IMR-90 (cell line): ENCODE measurements around the gene WWC1. TPM values are rescaled to one million over a fixed set of nuclear protein-coding genes. Genes with fewer than 3 reads are reported as not detected.

Experiments
- ATAC-seq: fragments of 200-7000 bp; cut with Tn5 transposase; 2 replicates; pipeline ENCODE4 v1.9.1; 2020; ENCODE audit warnings: low read depth, mild to moderate bottlenecking, moderate library complexity
- BruUV-seq: library from RNA; stranded (reverse); fragments of 400-500 nt; replicated peaks from 2 replicates; lab custom pipeline; 2021; lab: Mats Ljungman, UMichigan
- CTCF ChIA-PET: fragments of 300-600 bp; formaldehyde crosslinking; extraction: SDS; loops from one replicate; lab custom pipeline; 2021; ENCODE audit warnings: antibody characterized with exemption; lab: Yijun Ruan, JAX
- POLR2A ChIA-PET: fragments of 300-600 bp; sonication (Branson Sonifier 250); formaldehyde crosslinking; loops from one replicate; lab custom pipeline; 2022; ENCODE audit warnings: antibody characterized with exemption; ENCODE audit not compliant: unreplicated experiment; lab: Charles Lee
- DNase-seq: peaks from one replicate; pipeline ENCODE4 v3.0.0; 2013
- H2AFZ ChIP-seq: replicated peaks from 2 replicates; pipeline ENCODE3; 2013; ENCODE audit warnings: low read length, mild to moderate bottlenecking; ENCODE audit not compliant: poor library complexity
- H2AK5ac ChIP-seq: 2 replicates; pipeline ENCODE4 v1.6.1; 2013; ENCODE audit warnings: low read depth, low read length, inconsistent platforms
- H2AK9ac ChIP-seq: replicated peaks from 2 replicates; pipeline ENCODE3; 2013; ENCODE audit warnings: mild to moderate bottlenecking, low read depth, low read length, moderate library complexity; ENCODE audit not compliant: poor library complexity
- H2BK120ac ChIP-seq: 2 replicates; pipeline ENCODE4 v1.6.1; 2013; ENCODE audit warnings: low read depth, low read length, inconsistent platforms
- H2BK15ac ChIP-seq: 3 replicates; pipeline ENCODE4 v1.6.1; 2013; ENCODE audit warnings: low read depth, low read length, inconsistent platforms
- H2BK20ac ChIP-seq: 2 replicates; pipeline ENCODE4 v1.6.1; 2013; ENCODE audit warnings: low read depth, mild to moderate bottlenecking, inconsistent platforms, low read length, moderate library complexity
- H2BK5ac ChIP-seq: 2 replicates; pipeline ENCODE4 v1.6.1; 2013; ENCODE audit warnings: mild to moderate bottlenecking, low read depth, low read length, inconsistent platforms; ENCODE audit not compliant: poor library complexity, severe bottlenecking
- H3K14ac ChIP-seq: replicated peaks from 2 replicates; pipeline ENCODE4 v1.6.1; 2013; ENCODE audit warnings: low read depth, low read length, inconsistent platforms
- H3K18ac ChIP-seq: 2 replicates; pipeline ENCODE4 v1.6.1; 2013; ENCODE audit warnings: low read depth, low read length, control low read depth
- H3K23ac ChIP-seq: 2 replicates; pipeline ENCODE4 v1.6.1; 2013; ENCODE audit warnings: low read depth, low read length, inconsistent platforms
- H3K27ac ChIP-seq: 2 replicates; pipeline ENCODE4 v1.5.1; 2013; ENCODE audit warnings: mild to moderate bottlenecking, control low read depth, low read length; ENCODE audit not compliant: insufficient read depth
- H3K27me3 ChIP-seq: 2 replicates; pipeline ENCODE4 v1.6.1; 2013; ENCODE audit warnings: low read length; ENCODE audit not compliant: control insufficient read depth, insufficient read depth
- H3K36me3 ChIP-seq: 2 replicates; pipeline ENCODE4 v1.6.1; 2013; ENCODE audit warnings: low read length, mixed read lengths; ENCODE audit not compliant: control insufficient read depth, insufficient read depth
- H3K4ac ChIP-seq: 2 replicates; pipeline ENCODE4 v1.6.1; 2013; ENCODE audit warnings: low read depth, low read length, inconsistent platforms
- H3K4me1 ChIP-seq: 2 replicates; pipeline ENCODE4 v1.6.1; 2013; ENCODE audit warnings: low read length, mixed read lengths; ENCODE audit not compliant: control insufficient read depth, insufficient read depth
- H3K4me2 ChIP-seq: 2 replicates; pipeline ENCODE4 v1.6.1; 2013; ENCODE audit warnings: low read depth, mild to moderate bottlenecking, control low read depth, low read length, moderate library complexity
- H3K4me3 ChIP-seq: 2 replicates; pipeline ENCODE4 v1.5.1; 2013; ENCODE audit warnings: low read depth, mild to moderate bottlenecking, control low read depth, low read length, moderate library complexity; ENCODE audit not compliant: insufficient read depth
- H3K56ac ChIP-seq: 2 replicates; pipeline ENCODE4 v1.6.1; 2013; ENCODE audit warnings: low read length, inconsistent platforms; ENCODE audit not compliant: insufficient read depth; ENCODE audit errors: extremely low read depth
- H3K79me1 ChIP-seq, 2 experiments: 2 replicates each; pipeline ENCODE4 v1.6.1; 2013; ENCODE audit warnings: low read length in 2 of 2, inconsistent platforms in 1 of 2, low read depth in 1 of 2
- H3K9ac ChIP-seq: 2 replicates; pipeline ENCODE4 v1.6.1; 2013; ENCODE audit warnings: low read depth, low read length, control low read depth
- H3K9me1 ChIP-seq: 2 replicates; pipeline ENCODE4 v1.6.1; 2013; ENCODE audit warnings: low read length, inconsistent platforms; ENCODE audit not compliant: insufficient read depth
- H3K9me3 ChIP-seq: 2 replicates; pipeline ENCODE4 v1.6.1; 2013; ENCODE audit warnings: low read length; ENCODE audit not compliant: control insufficient read depth, insufficient read depth
- H4K20me1 ChIP-seq: 2 replicates; pipeline ENCODE4 v1.6.1; 2013; ENCODE audit warnings: low read length, inconsistent platforms; ENCODE audit not compliant: insufficient read depth
- H4K5ac ChIP-seq: 2 replicates; pipeline ENCODE4 v1.6.1; 2013; ENCODE audit warnings: mild to moderate bottlenecking, low read depth, low read length, control low read depth
- H4K8ac ChIP-seq, 2 experiments: 2 replicates each; pipeline ENCODE4 v1.6.1; 2013; ENCODE audit warnings: low read depth in 2 of 2, low read length in 2 of 2, control low read depth in 1 of 2, inconsistent platforms in 1 of 2
- H4K91ac ChIP-seq: 2 replicates; pipeline ENCODE4 v1.6.1; 2013; ENCODE audit warnings: low read depth, low read length, inconsistent platforms; ENCODE audit not compliant: insufficient read depth
- BHLHE40 ChIP-seq: fragments of 150-350 bp; IDR thresholded peaks from 2 replicates; pipeline ENCODE4 v1.6.1; 2016; ENCODE audit warnings: mild to moderate bottlenecking, low read depth, low read length
- CEBPB ChIP-seq: IDR thresholded peaks from 2 replicates; pipeline ENCODE4 v1.6.1; 2012; ENCODE audit warnings: low read depth, low read length, improper control_type of control experiment
- CHD1 ChIP-seq: IDR thresholded peaks from 2 replicates; pipeline ENCODE4 v1.6.1; 2012; ENCODE audit warnings: low read depth, low read length, improper control_type of control experiment
- CTCF ChIP-seq: conservative IDR thresholded peaks from 2 replicates; pipeline ENCODE4 v1.5.1; 2012; ENCODE audit warnings: mild to moderate bottlenecking, low read depth, low read length, improper control_type of control experiment
- ELK1 ChIP-seq: fragments of 150-350 bp; IDR thresholded peaks from 2 replicates; pipeline ENCODE4 v1.6.1; 2016; ENCODE audit warnings: low read depth, mild to moderate bottlenecking, low read length, moderate library complexity, borderline replicate concordance
- FOS ChIP-seq: fragments of 150-350 bp; IDR thresholded peaks from 2 replicates; pipeline ENCODE4 v1.6.1; 2016; ENCODE audit warnings: low read depth, low read length
- MAFK ChIP-seq: IDR thresholded peaks from 2 replicates; pipeline ENCODE4 v1.6.1; 2012; ENCODE audit warnings: low read depth, low read length, improper control_type of control experiment
- MAZ ChIP-seq: IDR thresholded peaks from 2 replicates; pipeline ENCODE4 v1.6.1; 2012; ENCODE audit warnings: low read depth, mild to moderate bottlenecking, low read length, improper control_type of control experiment, moderate library complexity, borderline replicate concordance
- MXI1 ChIP-seq: IDR thresholded peaks from 2 replicates; pipeline ENCODE4 v1.6.1; 2012; ENCODE audit warnings: low read depth, mild to moderate bottlenecking, low read length, moderate library complexity, borderline replicate concordance
- NFE2L2 ChIP-seq: fragments of 150-350 bp; IDR thresholded peaks from 2 replicates; pipeline ENCODE4 v1.6.1; 2016; ENCODE audit warnings: low read depth, mild to moderate bottlenecking, low read length
- POLR2A ChIP-seq: IDR thresholded peaks from 2 replicates; pipeline ENCODE4 v1.6.1; 2012; ENCODE audit warnings: mild to moderate bottlenecking, low read depth, low read length
- RAD21 ChIP-seq: IDR thresholded peaks from 2 replicates; pipeline ENCODE4 v1.6.1; 2012; ENCODE audit warnings: low read length, improper control_type of control experiment
- RCOR1 ChIP-seq: IDR thresholded peaks from 2 replicates; pipeline ENCODE4 v1.6.1; 2012; ENCODE audit warnings: mild to moderate bottlenecking, low read length, improper control_type of control experiment; ENCODE audit not compliant: insufficient replicate concordance
- RFX5 ChIP-seq: IDR thresholded peaks from 2 replicates; pipeline ENCODE4 v1.8.0; 2012; ENCODE audit warnings: low read depth, mild to moderate bottlenecking, low read length, moderate library complexity
- SMC3 ChIP-seq: fragments of 150-350 bp; IDR thresholded peaks from 2 replicates; pipeline ENCODE4 v1.6.1; 2016; ENCODE audit warnings: low read depth, mild to moderate bottlenecking, antibody characterized with exemption, low read length, moderate library complexity
- USF2 ChIP-seq: fragments of 150-350 bp; IDR thresholded peaks from 2 replicates; pipeline ENCODE4 v1.6.1; 2017; ENCODE audit warnings: mild to moderate bottlenecking, antibody characterized with exemption, low read length, low read depth
- WGBS, 2 experiments: methylation state at CpG; one replicate each; pipeline versions ENCODE4 v1.1.5 to v1.1.7; 2013; ENCODE audit warnings: missing lambda C conversion rate in 2 of 2; ENCODE audit not compliant: insufficient read length in 1 of 2; ENCODE audit errors: extremely low coverage in 2 of 2; 5-methylcytosine and 5-hydroxymethylcytosine counted together
- dilution Hi-C: fragments of 300-500 bp; cut with HindIII; formaldehyde crosslinking; loops from one replicate; pipeline ENCODE4 v1.14.3; 2018; ENCODE audit warnings: low sequenced_read_pairs; ENCODE audit not compliant: unreplicated experiment
- in situ Hi-C: fragments of 300-500 bp; cut with MboI; formaldehyde crosslinking; loops from 3 replicates; pipeline ENCODE4 v1.14.3; 2019; ENCODE audit warnings: low sequenced_read_pairs, inconsistent platforms, mixed read lengths
- intact Hi-C: fragments of 100-400 bp; cut with micrococcal nuclease; formaldehyde crosslinking; loops from 2 replicates; pipeline ENCODE4 v1.10.0; 2022
- polyA plus RNA-seq, 3 experiments: library from polyadenylated mRNA; depleted of rRNA; stranded (reverse); fragments of >200 nt; gene quantifications; 2 replicates each; pipeline ENCODE4 v1.2.3, GENCODE V29; 2012; ENCODE audit warnings: low replicate concordance in 1 of 3
- total RNA-seq: library from RNA; depleted of rRNA; stranded (reverse); fragments of >200 nt; gene quantifications from 2 replicates; pipeline ENCODE4 v1.2.3, GENCODE V29; 2012

The WWC1 gene
- total and polyA plus RNA-seq, 2 of the 4 experiments (the other 2 are of a cell fraction) = 9.1 to 10.3 TPM

- DNase-seq (no peak), ATAC-seq (no peak)
- no peak overlapping the region for H3K23ac ChIP-seq
- H3K4ac ChIP-seq = no peak overlapping the region
- H2BK20ac ChIP-seq = no peak overlapping the region
- no peak overlapping the region for H4K5ac ChIP-seq
- no peak overlapping the region for H3K14ac ChIP-seq
- dilution Hi-C loops = no loop called here
- no peak overlapping the region for H3K4me2 ChIP-seq
- intact Hi-C loops = no loop called here
- H4K8ac ChIP-seq = no peak overlapping the region
- H3K4me1 ChIP-seq = no peaks in the 10 kb centered on the region
- no peak overlapping the region for H3K4me3 ChIP-seq
- H3K9me1 ChIP-seq = no peaks in the 10 kb centered on the region
- no peak overlapping the region for H2BK15ac ChIP-seq
- no peaks in the 10 kb centered on the region for H3K9me3 ChIP-seq
- H2AK5ac ChIP-seq = no peak overlapping the region
- no peaks in the 10 kb centered on the region for H3K36me3 ChIP-seq
- no peaks in the 10 kb centered on the region; a peak in 1 of 4 replicates for H3K79me1 ChIP-seq
- no peak overlapping the region for H3K18ac ChIP-seq
- no peak overlapping the region for H3K27ac ChIP-seq
- CTCF ChIA-PET = interaction anchor here (0.7 kb wide), 1 partner anchor 106 kb away, joined by 3 read pairs; no protein-coding TSS in a partner anchor
- H2AFZ ChIP-seq = no peak overlapping the region
- no peak overlapping the region for H2AK9ac ChIP-seq
- in situ Hi-C loops = no loop called here
- H4K91ac ChIP-seq = no peak overlapping the region
- POLR2A ChIA-PET = no interaction called here
- 93% methylated on average over 6 of the region's 7 CpGs; no CpG with 5 or more reads in 1 of the 2 experiments for WGBS, 2 experiments
- no peak overlapping the region for H2BK5ac ChIP-seq
- H4K20me1 ChIP-seq = no peaks in the 10 kb centered on the region
- no peaks in the 10 kb centered on the region for H3K27me3 ChIP-seq
- TF ChIP-seq CEBPB (no peak), POLR2A (no peak), BHLHE40 (no peak), ELK1 (no peak), MXI1 (no peak), USF2 (no peak), MAZ (no peak), SMC3 (no peak), RFX5 (no peak), FOS (no peak), CHD1 (no peak), RAD21 (no peak), NFE2L2 (no peak), MAFK (no peak), CTCF (no peak), RCOR1 (no peak)
- no peak overlapping the region for H3K56ac ChIP-seq
- no TSS peak for BruUV-seq
- H2BK120ac ChIP-seq = no peak overlapping the region
- H3K9ac ChIP-seq = no peak overlapping the region
Observed at GRCh38 chr5:168375214-168375613, 83.8 kb downstream of the WWC1 start.
